ENCODE measurements around the gene MICAL2. TPM values are rescaled to one million over a fixed set of nuclear protein-coding genes. Genes with fewer than 3 reads are reported as not detected.

Gene MICAL2
- total and polyA plus RNA-seq, 2 donors (not counting 3 experiments of a cell fraction or from before 2014, with no cell fraction given), result 67.6 to 200 TPM

GRCh38 chr11:12216041-12216451 lies 105.7 kb downstream of the MICAL2 start:
- ChIA-PET POLR2A (no interaction called here), CTCF (interaction anchor here (1.1 to 2.0 kb wide), 4 partner anchors 15 to 106 kb away, joined by 3 to 7 read pairs (median 4); partner anchors contain the start of gene MICAL2)
- no TSS peak for BruUV-seq (replicated peaks)
- H3K9me3 ChIP-seq (replicated peaks; ENCODE audit: control insufficient read depth, insufficient read depth, low read length), result no peaks in the 10 kb centered on the region
- H3K4me3 ChIP-seq (replicated peaks in 1 of 3; ENCODE audit: insufficient read depth in 1 of 3, low read depth in 1 of 3, low read length in 3 of 3), result no peak overlapping the region
- intact Hi-C loops (cut with micrococcal nuclease), result no loop called here
- no peak overlapping the region for H2AFZ ChIP-seq (ENCODE audit: low read depth, low read length)
- H3K4me2 ChIP-seq (ENCODE audit: insufficient read depth, low read length), result no peak overlapping the region
- H4K20me1 ChIP-seq (replicated peaks; ENCODE audit: control insufficient read depth, extremely low read depth, insufficient read depth, low read length), result no peaks in the 10 kb centered on the region
- no peak for TF ChIP-seq POLR2AphosphoS5 (IDR thresholded peaks at IDR 0.05; ENCODE audit: insufficient read depth, low read depth, low read length)
- TF ChIP-seq MYC (IDR thresholded peaks at IDR 0.05; ENCODE audit: low read depth, low read length), result no peak
- TF ChIP-seq GATA2 (IDR thresholded peaks at IDR 0.05; ENCODE audit: insufficient read depth, insufficient read length, low read depth, low read length), result no peak
- TF ChIP-seq EZH2 (IDR thresholded peaks at IDR 0.05; ENCODE audit: borderline replicate concordance, low read depth, low read length, severe bottlenecking), result no peak
- TF ChIP-seq JUN (IDR thresholded peaks at IDR 0.05; ENCODE audit: borderline replicate concordance, insufficient read depth, insufficient read length, low read depth), result no peak
- no peak for TF ChIP-seq POLR2A (IDR thresholded peaks at IDR 0.05; ENCODE audit: low read depth, low read length)
- no peak for TF ChIP-seq FOS (IDR thresholded peaks at IDR 0.05; ENCODE audit: borderline replicate concordance, insufficient read depth, low read length)
- TF ChIP-seq, protein P1, sequence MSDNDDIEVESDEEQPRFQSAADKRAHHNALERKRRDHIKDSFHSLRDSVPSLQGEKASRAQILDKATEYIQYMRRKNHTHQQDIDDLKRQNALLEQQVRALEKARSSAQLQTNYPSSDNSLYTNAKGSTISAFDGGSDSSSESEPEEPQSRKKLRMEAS (IDR thresholded peaks at IDR 0.05; ENCODE audit: insufficient read depth, insufficient read length), result no peak
- dilution Hi-C loops (cut with MboI; ENCODE audit: extremely low pct_ligation_motif_present, low sequenced_read_pairs), result no loop called here
- no peaks in the 10 kb centered on the region for H3K9me1 ChIP-seq (replicated peaks; ENCODE audit: control insufficient read depth, extremely low read depth, insufficient read depth, low read length)
- DNase-seq (ENCODE audit: low read depth, low spot score) (no peak), FAIRE-seq (peak; percentile 33)
- H3K4me1 ChIP-seq (ENCODE audit: control insufficient read depth, extremely low read depth, insufficient read depth, low read length), result peaks cover 59% of the 10 kb centered on the region
- H3K79me2 ChIP-seq (ENCODE audit: control insufficient read depth, insufficient read depth, low read length), result no peaks in the 10 kb centered on the region
- H3K9ac ChIP-seq (replicated peaks; ENCODE audit: extremely low read depth, insufficient read depth, low read length), result no peak overlapping the region
- H3K36me3 ChIP-seq (ENCODE audit: control insufficient read depth in 2 of 2, extremely low read depth in 1 of 2, insufficient read depth in 2 of 2, low read length in 2 of 2), result peaks cover 2 to 10% of the 10 kb centered on the region in 2 experiments
- no peak overlapping the region for H3K27ac ChIP-seq (ENCODE audit: insufficient read depth, low read depth, low read length)
- no peaks in the 10 kb centered on the region for H3K27me3 ChIP-seq (ENCODE audit: control insufficient read depth in 2 of 2, insufficient read depth in 2 of 2, low read length in 2 of 2)

Data from endothelial cell of umbilical vein (primary cell).